ENCODE measurements around the gene KHK.

KHK gene
- total RNA-seq, result 0.89 to 9.2 (median 4.1) reads per million in 17 experiments

DNA sequence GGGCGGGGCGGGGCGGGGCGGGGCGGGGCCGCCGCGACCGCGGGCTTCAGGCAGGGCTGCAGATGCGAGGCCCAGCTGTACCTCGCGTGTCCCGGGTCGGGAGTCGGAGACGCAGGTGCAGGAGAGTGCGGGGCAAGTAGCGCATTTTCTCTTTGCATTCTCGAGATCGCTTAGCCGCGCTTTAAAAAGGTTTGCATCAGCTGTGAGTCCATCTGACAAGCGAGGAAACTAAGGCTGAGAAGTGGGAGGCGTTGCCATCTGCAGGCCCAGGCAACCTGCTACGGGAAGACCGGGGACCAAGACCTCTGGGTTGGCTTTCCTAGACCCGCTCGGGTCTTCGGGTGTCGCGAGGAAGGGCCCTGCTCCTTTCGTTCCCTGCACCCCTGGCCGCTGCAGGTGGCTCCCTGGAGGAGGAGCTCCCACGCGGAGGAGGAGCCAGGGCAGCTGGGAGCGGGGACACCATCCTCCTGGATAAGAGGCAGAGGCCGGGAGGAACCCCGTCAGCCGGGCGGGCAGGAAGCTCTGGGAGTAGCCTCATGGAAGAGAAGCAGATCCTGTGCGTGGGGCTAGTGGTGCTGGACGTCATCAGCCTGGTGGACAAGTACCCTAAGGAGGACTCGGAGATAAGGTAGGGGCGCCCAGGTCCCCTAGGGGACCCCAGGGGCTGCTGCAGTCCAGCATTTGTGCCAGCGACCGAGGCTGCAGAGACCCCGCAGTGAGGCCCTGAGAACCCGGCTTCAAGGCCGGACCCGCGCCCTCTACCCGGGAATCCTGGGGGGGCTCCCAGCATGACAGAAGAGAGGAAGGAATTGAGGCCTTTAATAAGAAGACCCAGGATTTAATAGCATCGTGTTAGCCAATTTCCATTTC lies at the start of gene KHK:
Gene KHK (plus strand): TSS at position 49 of the 870 bp plus-strand sequence. CDS start 488 bp downstream, at position 537.
- DNase-seq, result peak in 3 of 4 experiments; percentile 14 to 31 (median 23)

GRCh38 chr2:27038012-27038411 lies 48.6 kb upstream of the KHK start:
- no peak for DNase-seq

DNA sequence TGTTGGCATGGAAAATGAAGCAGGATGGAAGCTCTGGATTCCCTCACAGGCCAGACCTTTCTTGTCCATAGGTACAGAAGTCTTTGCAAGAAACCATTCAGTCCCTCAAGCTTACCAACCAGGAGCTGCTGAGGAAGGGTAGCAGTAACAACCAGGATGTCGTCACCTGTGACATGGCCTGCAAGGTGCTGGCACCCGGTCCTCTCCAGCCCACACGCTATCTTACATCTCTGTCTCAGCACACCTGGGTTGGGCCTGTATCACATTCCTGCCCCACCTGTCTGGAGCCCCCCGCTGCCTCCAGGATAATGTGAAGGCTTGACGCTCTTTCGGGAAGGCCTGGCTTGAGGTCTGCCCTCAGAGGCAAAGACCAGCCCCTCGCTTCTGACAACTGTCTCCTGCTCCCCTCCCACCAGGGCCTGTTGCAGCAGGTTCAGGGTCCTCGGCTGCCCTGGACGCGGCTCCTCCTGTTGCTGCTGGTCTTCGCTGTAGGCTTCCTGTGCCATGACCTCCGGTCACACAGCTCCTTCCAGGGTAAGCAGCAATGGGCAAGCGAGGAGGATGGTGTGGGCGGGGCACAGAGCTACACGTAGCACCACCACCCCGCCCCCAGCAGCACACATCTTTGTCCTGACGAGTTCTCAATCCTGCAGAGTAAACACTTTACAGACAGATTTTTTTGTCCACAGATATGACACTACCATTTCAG lies 47.8 kb upstream of the KHK start:
- DNase-seq, result no peak

- no peak for DNase-seq
These were observed 47.1 kb upstream of the KHK start for GRCh38 chr2:27039426-27039825.

DNA sequence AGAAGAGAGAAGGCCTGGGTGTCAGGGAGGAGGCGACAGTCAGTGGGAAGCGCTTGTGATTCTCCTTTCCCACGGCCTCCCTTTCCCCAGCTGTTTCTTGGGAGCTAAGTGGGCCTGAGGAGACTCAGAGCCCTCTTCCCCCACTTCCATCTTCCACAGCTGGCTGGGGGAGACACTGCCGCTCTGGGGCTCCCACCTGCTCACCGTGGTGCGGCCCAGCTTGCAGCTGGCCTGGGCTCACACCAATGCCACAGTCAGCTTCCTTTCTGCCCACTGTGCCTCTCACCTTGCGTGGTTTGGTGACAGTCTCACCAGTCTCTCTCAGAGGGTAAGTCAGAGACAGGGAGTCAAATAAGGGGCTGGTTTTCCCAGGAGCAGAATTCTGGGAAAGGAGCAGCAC lies 46.7 kb upstream of the KHK start:
- no peak for DNase-seq

DNA sequence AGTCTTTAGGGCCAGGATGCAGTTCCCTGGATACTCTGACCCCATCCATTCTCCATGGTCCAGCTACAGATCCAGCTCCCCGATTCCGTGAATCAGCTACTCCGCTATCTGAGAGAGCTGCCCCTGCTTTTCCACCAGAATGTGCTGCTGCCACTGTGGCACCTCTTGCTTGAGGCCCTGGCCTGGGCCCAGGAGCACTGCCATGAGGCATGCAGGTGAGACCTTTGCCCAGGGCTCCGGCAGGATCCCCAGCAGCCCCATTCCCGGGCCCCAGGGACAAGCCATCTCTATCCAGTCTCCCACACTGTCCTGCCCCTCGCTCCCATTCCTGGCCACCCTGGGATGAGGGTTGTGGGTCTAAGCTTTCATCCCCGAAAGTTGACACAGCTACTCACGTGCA lies 46.3 kb upstream of the KHK start:
- no peak for DNase-seq

GRCh38 chr2:27041752-27042151 lies 44.8 kb upstream of the KHK start:
- DNase-seq, result no peak

GRCh38 chr2:27042159-27042661 lies 44.4 kb upstream of the KHK start:
- DNase-seq, result no peak

DNA sequence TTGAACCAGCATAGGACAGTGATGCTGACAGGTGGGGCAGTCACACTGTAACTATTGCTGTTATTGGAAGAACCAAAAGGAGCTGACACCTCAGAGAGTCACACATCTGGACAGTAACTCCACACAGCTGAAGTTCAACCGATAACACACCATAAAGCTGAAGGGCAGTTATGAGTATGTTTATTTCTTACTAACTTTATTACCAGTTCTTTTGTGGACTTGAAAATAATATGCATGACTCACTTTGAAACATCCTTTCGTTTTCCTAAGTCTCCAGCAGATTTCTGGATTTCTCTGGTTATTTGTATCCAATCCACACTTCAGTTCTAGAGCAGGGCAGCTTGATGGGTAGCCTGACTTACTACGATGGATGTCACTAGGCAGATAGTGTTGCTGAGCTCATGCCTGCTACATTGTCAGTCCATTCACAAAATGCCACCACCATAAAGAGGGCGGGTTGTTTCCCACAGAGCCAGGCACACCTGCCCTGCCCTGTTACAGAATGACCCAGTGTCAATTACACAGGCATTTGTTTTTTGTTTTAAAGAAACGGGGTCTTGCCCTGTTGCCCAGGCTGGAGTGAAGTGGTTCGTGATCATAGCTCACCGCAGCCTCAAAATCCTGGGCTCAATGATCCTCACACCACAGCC lies 43.5 kb upstream of the KHK start:
- DNase-seq, result no peak

- DNase-seq, result peak; percentile 30 to 78 (median 56)
These were observed 36.9 kb upstream of the KHK start for GRCh38 chr2:27049422-27050280.

DNA sequence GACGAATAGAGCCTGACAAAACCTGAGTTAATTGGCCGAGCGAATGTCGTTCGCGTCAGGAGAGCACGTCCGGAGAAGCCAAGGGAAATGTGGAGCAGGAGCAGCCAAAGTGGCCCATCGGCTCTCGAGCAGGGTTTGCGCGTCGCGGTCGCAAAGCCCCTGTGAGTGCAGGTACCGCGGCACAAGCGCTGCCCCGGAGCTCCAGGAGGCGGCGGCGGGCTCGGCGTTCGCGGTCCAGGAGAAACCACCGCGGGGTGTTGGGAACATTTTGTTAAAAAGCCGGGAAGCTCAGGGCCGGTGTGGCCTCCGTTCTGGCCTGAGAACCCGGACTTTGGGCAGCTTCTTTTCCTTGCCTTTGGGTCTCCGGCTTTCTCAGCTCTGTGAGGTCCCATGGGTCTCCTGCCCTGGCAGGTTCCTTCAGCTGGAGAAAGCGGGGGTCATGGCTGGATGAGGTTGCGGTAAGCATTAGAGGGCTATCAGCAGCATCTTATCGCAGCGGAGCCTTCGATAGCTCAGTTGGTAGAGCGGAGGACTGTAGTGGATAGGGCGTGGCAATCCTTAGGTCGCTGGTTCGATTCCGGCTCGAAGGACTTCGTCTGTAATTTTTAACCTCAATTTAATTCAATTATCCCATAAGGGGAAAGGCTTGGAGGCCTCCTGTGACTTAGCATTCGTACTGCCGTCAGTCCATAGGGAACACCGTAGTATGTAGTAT lies 36.1 kb upstream of the KHK start:
- DNase-seq, result peak; percentile 92 to 97 (median 93)

- DNase-seq, result peak; percentile 94 to 95 (median 95)
These were observed 35.3 kb upstream of the KHK start, which contains the start of gene AGBL5 for GRCh38 chr2:27050996-27051901. TSS of gene AGBL5 (plus strand) at chr2:27051668. CDS start at chr2:27052959, 1,291 bp downstream.

DNA sequence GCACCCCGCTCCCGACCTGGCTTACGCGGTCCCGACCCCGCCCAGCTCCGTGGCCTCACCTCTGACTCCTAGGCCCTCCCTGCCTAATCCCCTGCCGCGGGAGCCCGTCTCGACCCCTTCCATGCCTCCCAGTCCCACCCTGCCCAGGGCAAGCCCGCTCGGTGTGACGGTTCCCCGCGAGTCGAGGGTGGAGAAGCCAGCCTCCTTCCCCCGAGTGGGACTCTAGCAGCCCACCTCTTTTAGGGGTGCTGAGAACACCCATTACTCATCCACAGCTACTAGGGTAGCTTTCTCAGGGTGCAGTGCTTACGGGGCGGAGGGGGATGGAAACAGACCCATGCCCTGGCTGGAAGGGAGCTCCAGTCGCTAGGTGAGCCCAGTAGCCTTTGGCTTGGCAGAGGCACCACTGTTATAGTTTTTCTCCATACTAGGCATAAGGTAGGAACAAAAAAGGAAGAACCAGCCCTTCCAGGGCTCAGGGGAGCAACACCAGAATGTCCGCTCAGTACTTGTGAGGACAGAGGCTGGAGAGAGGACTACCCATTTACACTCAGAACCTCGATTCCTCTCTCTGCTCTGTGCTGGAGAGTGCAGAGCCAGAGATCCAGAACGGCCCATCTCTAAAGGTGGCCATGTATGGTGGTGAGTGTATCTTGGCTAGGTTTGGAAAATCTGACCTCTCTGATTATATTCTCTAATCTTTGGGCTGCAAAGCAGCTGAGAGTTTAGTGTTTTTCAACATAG lies 34.5 kb upstream of the KHK start:
- no peak for DNase-seq

GRCh38 chr2:27053321-27053720 lies 33.3 kb upstream of the KHK start:
- DNase-seq, result no peak

GRCh38 chr2:27053776-27054175 lies 32.8 kb upstream of the KHK start:
- DNase-seq, result no peak

DNA sequence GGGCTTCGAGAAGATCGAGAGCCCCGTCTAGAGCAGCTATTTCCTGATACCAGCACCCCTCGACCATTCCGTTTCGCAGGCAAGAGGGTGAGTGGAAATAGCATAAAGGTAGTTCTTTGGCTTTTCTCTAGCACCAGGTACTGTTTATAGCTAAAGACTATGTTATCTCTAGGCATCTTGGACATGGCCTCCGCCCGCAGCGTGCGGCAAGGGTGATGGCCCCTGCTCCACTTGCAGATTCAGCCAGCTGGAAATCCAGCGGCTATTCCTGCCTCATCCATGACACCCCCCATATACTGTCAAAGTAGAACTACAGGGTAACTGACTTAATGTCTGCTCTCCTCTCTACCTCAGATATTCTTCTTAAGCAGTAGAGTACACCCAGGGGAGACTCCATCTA lies 31.9 kb upstream of the KHK start:
- DNase-seq, result no peak

GRCh38 chr2:27057184-27057583 lies 29.4 kb upstream of the KHK start:
- no peak for DNase-seq

- no peak for DNase-seq
These were observed 28.4 kb upstream of the KHK start for GRCh38 chr2:27058210-27058609.

GRCh38 chr2:27059141-27059820 lies 27.3 kb upstream of the KHK start:
- DNase-seq, result no peak
